ENCODE results near the gene KCNG1. TPM values are rescaled to one million over a fixed set of nuclear protein-coding genes. Genes with fewer than 3 reads are reported as not detected.

The KCNG1 gene
- total and polyA plus RNA-seq, 2 donors from 2014 or later, result 0.35 to 0.58 TPM

DNA sequence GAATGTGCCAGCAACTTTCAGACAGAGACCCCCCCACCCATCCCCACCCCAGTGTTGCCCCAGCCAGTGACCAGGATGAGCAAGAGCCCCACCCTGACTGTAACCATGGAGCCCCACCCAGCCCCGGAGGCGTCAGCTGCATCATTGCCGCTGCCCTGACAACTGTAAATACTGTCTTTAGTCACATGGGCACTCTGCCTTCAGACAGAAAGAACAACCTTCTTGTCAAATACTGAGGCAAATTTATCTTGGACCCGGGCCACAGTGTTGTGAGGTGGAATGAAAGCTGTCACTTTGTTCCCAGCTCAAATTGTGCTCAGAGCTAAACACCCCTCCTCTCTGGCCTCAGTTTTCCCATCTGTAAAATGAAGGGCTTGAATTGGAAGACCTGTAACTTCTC, 40.5 kb downstream of the KCNG1 start:
- intact Hi-C loops (cut with DNase I), result no loop called here
- no peaks in the 10 kb centered on the region for H3K27me3 ChIP-seq (ENCODE audit: control insufficient read depth, insufficient read depth, low read length)
- H3K4me1 ChIP-seq (ENCODE audit: control insufficient read depth in 2 of 3, insufficient read depth in 2 of 3, low read depth in 1 of 3, low read length in 3 of 3), result no peaks in the 10 kb centered on the region
- no peaks in the 10 kb centered on the region for H3K36me3 ChIP-seq (ENCODE audit: control insufficient read depth in 2 of 3, insufficient read depth in 3 of 3, low read length in 3 of 3)
- TF ChIP-seq, protein P1, sequence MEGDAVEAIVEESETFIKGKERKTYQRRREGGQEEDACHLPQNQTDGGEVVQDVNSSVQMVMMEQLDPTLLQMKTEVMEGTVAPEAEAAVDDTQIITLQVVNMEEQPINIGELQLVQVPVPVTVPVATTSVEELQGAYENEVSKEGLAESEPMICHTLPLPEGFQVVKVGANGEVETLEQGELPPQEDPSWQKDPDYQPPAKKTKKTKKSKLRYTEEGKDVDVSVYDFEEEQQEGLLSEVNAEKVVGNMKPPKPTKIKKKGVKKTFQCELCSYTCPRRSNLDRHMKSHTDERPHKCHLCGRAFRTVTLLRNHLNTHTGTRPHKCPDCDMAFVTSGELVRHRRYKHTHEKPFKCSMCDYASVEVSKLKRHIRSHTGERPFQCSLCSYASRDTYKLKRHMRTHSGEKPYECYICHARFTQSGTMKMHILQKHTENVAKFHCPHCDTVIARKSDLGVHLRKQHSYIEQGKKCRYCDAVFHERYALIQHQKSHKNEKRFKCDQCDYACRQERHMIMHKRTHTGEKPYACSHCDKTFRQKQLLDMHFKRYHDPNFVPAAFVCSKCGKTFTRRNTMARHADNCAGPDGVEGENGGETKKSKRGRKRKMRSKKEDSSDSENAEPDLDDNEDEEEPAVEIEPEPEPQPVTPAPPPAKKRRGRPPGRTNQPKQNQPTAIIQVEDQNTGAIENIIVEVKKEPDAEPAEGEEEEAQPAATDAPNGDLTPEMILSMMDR (IDR thresholded peaks at IDR 0.05; ENCODE audit: borderline replicate concordance, extremely low read depth, insufficient read depth), result no peak
- FAIRE-seq (no peak), DNase-seq (no peak)
- H3K9ac ChIP-seq (ENCODE audit: low read length in 3 of 3), result no peak overlapping the region
- no peak overlapping the region for H3K4me3 ChIP-seq (ENCODE audit: low read length in 3 of 3)
- no peak overlapping the region for H3K27ac ChIP-seq (ENCODE audit: low read depth in 2 of 2, low read length in 2 of 2)
- no peaks in the 10 kb centered on the region for H3K9me3 ChIP-seq (ENCODE audit: control insufficient read depth in 2 of 3, insufficient read depth in 1 of 3, low read length in 3 of 3)

- no peak for FAIRE-seq
- H3K9ac ChIP-seq (ENCODE audit: low read length in 3 of 3), result no peak overlapping the region
Observed at GRCh38 chr20:50981714-50982048, 41.2 kb downstream of the KCNG1 start.

GRCh38 chr20:50980851-50981713, 41.8 kb downstream of the KCNG1 start:
- Histone ChIP-seq H3K27ac (ENCODE audit: low read depth in 2 of 2, low read length in 2 of 2) (no peak overlapping the region), H3K36me3 (ENCODE audit: control insufficient read depth in 2 of 3, insufficient read depth in 3 of 3, low read length in 3 of 3) (no peaks in the 10 kb centered on the region), H3K27me3 (ENCODE audit: control insufficient read depth, insufficient read depth, low read length) (no peaks in the 10 kb centered on the region), H3K9me3 (ENCODE audit: control insufficient read depth in 2 of 3, insufficient read depth in 1 of 3, low read length in 3 of 3) (no peaks in the 10 kb centered on the region), H3K4me1 (ENCODE audit: control insufficient read depth in 2 of 3, insufficient read depth in 2 of 3, low read depth in 1 of 3, low read length in 3 of 3) (no peaks in the 10 kb centered on the region), H3K4me3 (ENCODE audit: low read length in 3 of 3) (no peak overlapping the region), H3K9ac (ENCODE audit: low read length in 3 of 3) (no peak overlapping the region)
- peak in 4 of 5 donors; percentile 66 to 85 (median 74) for DNase-seq
- TF ChIP-seq, protein P1 (IDR thresholded peaks at IDR 0.05; ENCODE audit: borderline replicate concordance, extremely low read depth, insufficient read depth), result peak; percentile 65
- no peak for FAIRE-seq
- intact Hi-C loops (cut with DNase I), result no loop called here

More at GRCh38 chr20:50981714-50982048, 41.2 kb downstream of the KCNG1 start:
- no peak overlapping the region for H3K27ac ChIP-seq (ENCODE audit: low read depth in 2 of 2, low read length in 2 of 2)
- intact Hi-C loops (cut with DNase I), result no loop called here
- H3K4me3 ChIP-seq (ENCODE audit: low read length in 3 of 3), result no peak overlapping the region
- H3K36me3 ChIP-seq (ENCODE audit: control insufficient read depth in 2 of 3, insufficient read depth in 3 of 3, low read length in 3 of 3), result no peaks in the 10 kb centered on the region
- H3K4me1 ChIP-seq (ENCODE audit: control insufficient read depth in 2 of 3, insufficient read depth in 2 of 3, low read depth in 1 of 3, low read length in 3 of 3), result no peaks in the 10 kb centered on the region
- TF ChIP-seq, protein P1 (IDR thresholded peaks at IDR 0.05; ENCODE audit: borderline replicate concordance, extremely low read depth, insufficient read depth), result no peak
- H3K9me3 ChIP-seq (ENCODE audit: control insufficient read depth in 2 of 3, insufficient read depth in 1 of 3, low read length in 3 of 3), result no peaks in the 10 kb centered on the region
- DNase-seq, result no peak
- H3K27me3 ChIP-seq (ENCODE audit: control insufficient read depth, insufficient read depth, low read length), result no peaks in the 10 kb centered on the region
